Karpas-422 (cell line): Measurements from ENCODE around the gene LRRC37A. TPM values are rescaled to one million over a fixed set of nuclear protein-coding genes. Genes with fewer than 3 reads are reported as not detected.
A peak's percentile ranks its signal among the peaks of the same experiment; 100 is the strongest.
"Not testable (repeated sequence)": the region's sequence is repeated elsewhere in the genome, so short reads cannot be mapped to it uniquely, and the experiment has no call there.

Experiments
- DNase-seq: peaks from one replicate; pipeline ENCODE4 v3.0.0-alpha.2; 2015
- H2AFZ ChIP-seq: fragments of 200-600 bp; sonication (generic); 2 replicates; pipeline ENCODE4 v1.6.1; 2014; ENCODE audit warnings: antibody characterized with exemption, low read length, mixed read lengths
- H3K27ac ChIP-seq: fragments of 200-600 bp; sonication (generic); 2 replicates; pipeline ENCODE4 v1.5.1; 2014; ENCODE audit warnings: mild to moderate bottlenecking, low read length, moderate library complexity
- H3K27me3 ChIP-seq: fragments of 200-600 bp; sonication (generic); 2 replicates; pipeline ENCODE4 v1.6.1; 2014; ENCODE audit warnings: low read length, mixed read lengths
- H3K36me3 ChIP-seq: fragments of 200-600 bp; sonication (generic); 2 replicates; pipeline ENCODE4 v1.6.1; 2014; ENCODE audit warnings: low read length, mixed read lengths; ENCODE audit not compliant: insufficient read depth
- H3K4me1 ChIP-seq: fragments of 200-600 bp; sonication (generic); 2 replicates; pipeline ENCODE4 v1.6.1; 2014; ENCODE audit warnings: mild to moderate bottlenecking, low read length, mixed read lengths
- H3K4me2 ChIP-seq: fragments of 200-600 bp; sonication (generic); 2 replicates; pipeline ENCODE4 v1.6.1; 2014; ENCODE audit warnings: low read length, low read depth, mild to moderate bottlenecking; ENCODE audit not compliant: poor library complexity, severe bottlenecking
- H3K4me3 ChIP-seq: fragments of 200-600 bp; sonication (generic); 2 replicates; pipeline ENCODE4 v1.5.1; 2014; ENCODE audit warnings: mild to moderate bottlenecking, antibody characterized with exemption, low read length, mixed read lengths
- H3K79me2 ChIP-seq: fragments of 200-600 bp; sonication (generic); 2 replicates; pipeline ENCODE4 v1.6.1; 2014; ENCODE audit warnings: mild to moderate bottlenecking, low read length, mixed read lengths
- H3K9ac ChIP-seq: fragments of 200-600 bp; sonication (generic); 2 replicates; pipeline ENCODE4 v1.6.0; 2014; ENCODE audit warnings: low read length
- H3K9me2 ChIP-seq: fragments of 200-600 bp; sonication (generic), shearing (Covaris generic); replicated peaks from 2 replicates; pipeline ENCODE4 v1.6.0; 2014; ENCODE audit warnings: mild to moderate bottlenecking, low read length, moderate library complexity; ENCODE audit not compliant: insufficient read depth
- H3K9me3 ChIP-seq: fragments of 300-700, 200-600 bp; sonication (generic); 2 replicates; pipeline ENCODE4 v1.6.1; 2014; ENCODE audit warnings: low read length, mixed read lengths
- H4K20me1 ChIP-seq: fragments of 200-600 bp; sonication (generic); 2 replicates; pipeline ENCODE4 v1.6.1; 2014; ENCODE audit warnings: mild to moderate bottlenecking, antibody characterized with exemption, low read length, low read depth; ENCODE audit not compliant: insufficient read depth
- total RNA-seq: library from RNA; depleted of rRNA; stranded (reverse); fragments of >200 nt; shearing (Covaris generic); gene quantifications from 2 replicates; pipeline ENCODE4 v1.2.3, GENCODE V29; 2014; ENCODE audit warnings: low replicate concordance

LRRC37A gene
- total RNA-seq, 1 experiment from 2014 or later: 4.0 TPM

- H3K27me3 ChIP-seq, H3K4me3 ChIP-seq, H3K9me2 ChIP-seq, H3K4me1 ChIP-seq, H4K20me1 ChIP-seq, H3K27ac ChIP-seq, DNase-seq, H3K9ac ChIP-seq, H3K4me2 ChIP-seq, H2AFZ ChIP-seq, H3K9me3 ChIP-seq, H3K79me2 ChIP-seq, H3K36me3 ChIP-seq: not testable (repeated sequence)
These were observed 13.6 kb upstream of the LRRC37A start for GRCh38 chr17:46281336-46281735.

GRCh38 chr17:46282635-46283034 is 12.3 kb upstream of the LRRC37A start:
- not testable (repeated sequence) for H3K4me2 ChIP-seq, DNase-seq, H3K27me3 ChIP-seq

GRCh38 chr17:46284467-46284866 is 10.5 kb upstream of the LRRC37A start:
- not testable (repeated sequence) for H3K27ac ChIP-seq, H3K27me3 ChIP-seq, H3K9me3 ChIP-seq, H4K20me1 ChIP-seq, H3K79me2 ChIP-seq, H3K9ac ChIP-seq, H2AFZ ChIP-seq, H3K36me3 ChIP-seq, H3K4me2 ChIP-seq, H3K4me1 ChIP-seq, DNase-seq, H3K4me3 ChIP-seq, H3K9me2 ChIP-seq

More at GRCh38 chr17:46282635-46283034, 12.3 kb upstream of the LRRC37A start:
- H3K4me3 ChIP-seq, H3K27ac ChIP-seq, H3K79me2 ChIP-seq, H3K4me1 ChIP-seq, H3K9me2 ChIP-seq, H4K20me1 ChIP-seq, H3K9ac ChIP-seq, H3K9me3 ChIP-seq, H3K36me3 ChIP-seq, H2AFZ ChIP-seq: not testable (repeated sequence)

GRCh38 chr17:46285500-46285899 is 9.4 kb upstream of the LRRC37A start:
- H2AFZ ChIP-seq, H3K9me2 ChIP-seq, H3K4me2 ChIP-seq, DNase-seq, H3K9ac ChIP-seq, H4K20me1 ChIP-seq, H3K79me2 ChIP-seq, H3K9me3 ChIP-seq, H3K27me3 ChIP-seq, H3K4me1 ChIP-seq, H3K27ac ChIP-seq, H3K36me3 ChIP-seq, H3K4me3 ChIP-seq: not testable (repeated sequence)

- H3K27me3 ChIP-seq, H3K27ac ChIP-seq, H3K9me3 ChIP-seq, H3K4me2 ChIP-seq, H3K4me3 ChIP-seq, H3K36me3 ChIP-seq, H3K79me2 ChIP-seq, H4K20me1 ChIP-seq, H3K9ac ChIP-seq, H3K9me2 ChIP-seq, H2AFZ ChIP-seq: not testable (repeated sequence)
- peaks cover 22% of the 10 kb centered on the region for H3K4me1 ChIP-seq
- peak; percentile 96 for DNase-seq
These were observed 8.1 kb upstream of the LRRC37A start for GRCh38 chr17:46286764-46287221.

GRCh38 chr17:46287587-46287986 is 7.3 kb upstream of the LRRC37A start:
- H3K4me2 ChIP-seq, H3K36me3 ChIP-seq, H3K9ac ChIP-seq, DNase-seq, H3K9me3 ChIP-seq, H3K9me2 ChIP-seq, H3K4me3 ChIP-seq, H3K79me2 ChIP-seq, H3K27ac ChIP-seq, H4K20me1 ChIP-seq, H3K27me3 ChIP-seq, H2AFZ ChIP-seq: not testable (repeated sequence)
- peaks cover 22% of the 10 kb centered on the region for H3K4me1 ChIP-seq

GRCh38 chr17:46290906-46291546 is 3.9 kb upstream of the LRRC37A start:
- H3K9ac ChIP-seq: peak overlapping the region; percentile 29
- not testable (repeated sequence) for H3K27me3 ChIP-seq, H3K36me3 ChIP-seq, H3K79me2 ChIP-seq, H4K20me1 ChIP-seq, H3K9me2 ChIP-seq, H3K9me3 ChIP-seq
- H3K4me2 ChIP-seq: peak overlapping the region; percentile 60
- peak overlapping the region; percentile 55 for H2AFZ ChIP-seq
- peak overlapping the region; percentile 43 for H3K4me3 ChIP-seq
- DNase-seq: peak; percentile 87
- H3K4me1 ChIP-seq: peaks cover 22% of the 10 kb centered on the region
- peak overlapping the region; percentile 85 for H3K27ac ChIP-seq

- H3K27ac ChIP-seq: peak overlapping the region; percentile 85
- H3K36me3 ChIP-seq, H3K79me2 ChIP-seq, H3K27me3 ChIP-seq, H3K9me2 ChIP-seq, H3K9me3 ChIP-seq, H4K20me1 ChIP-seq, DNase-seq: not testable (repeated sequence)
- H3K4me2 ChIP-seq: peak overlapping the region; percentile 60
- H3K4me3 ChIP-seq: peak overlapping the region; percentile 43; the same call in 1 of the 2 replicates
- peak overlapping the region; percentile 55 for H2AFZ ChIP-seq
- peak overlapping the region; percentile 29 for H3K9ac ChIP-seq
- peaks cover 20% of the 10 kb centered on the region for H3K4me1 ChIP-seq
These were observed 3.3 kb upstream of the LRRC37A start for GRCh38 chr17:46291618-46292017.

- not testable (repeated sequence) for H3K4me1 ChIP-seq, H2AFZ ChIP-seq, H3K9ac ChIP-seq, H3K4me2 ChIP-seq, H4K20me1 ChIP-seq, H3K79me2 ChIP-seq, H3K9me3 ChIP-seq, H3K27ac ChIP-seq, DNase-seq, H3K27me3 ChIP-seq, H3K9me2 ChIP-seq, H3K36me3 ChIP-seq, H3K4me3 ChIP-seq
These were observed 46.3 kb downstream of the LRRC37A start for GRCh38 chr17:46341220-46341619.
